HFFc6 (cell line): ENCODE measurements around the gene CLNK. TPM values are rescaled to one million over a fixed set of nuclear protein-coding genes. Genes with fewer than 3 reads are reported as not detected.

ENCODE experiments used
- DNase-seq: peaks from one replicate; pipeline ENCODE4 v3.0.0-alpha.2; 2018
- H3K27ac Mint-ChIP-seq: 2 replicates; pipeline ENCODE4 v1.8.0; 2020; ENCODE audit warnings: mild to moderate bottlenecking, mixed read lengths
- H3K27me3 Mint-ChIP-seq: 2 replicates; pipeline ENCODE4 v1.8.0; 2021; ENCODE audit warnings: mild to moderate bottlenecking, moderate library complexity, mixed read lengths; ENCODE audit not compliant: insufficient read depth
- H3K36me3 Mint-ChIP-seq: 2 replicates; pipeline ENCODE4 v1.8.0; 2021; ENCODE audit warnings: low read depth, mixed read lengths
- H3K4me1 Mint-ChIP-seq: 2 replicates; pipeline ENCODE4 v1.8.0; 2020; ENCODE audit warnings: low read depth, mixed read lengths
- H3K4me3 Mint-ChIP-seq: 2 replicates; pipeline ENCODE4 v1.8.0; 2020; ENCODE audit warnings: mild to moderate bottlenecking, moderate library complexity, mixed read lengths
- H3K9me3 Mint-ChIP-seq: 2 replicates; pipeline ENCODE4 v1.8.0; 2020; ENCODE audit warnings: mild to moderate bottlenecking, mixed read lengths
- total RNA-seq, 6 experiments: library from RNA; stranded (reverse); fragmentation: NEBNext Ultra II Directional; extraction: Animal tissue kit (Norgen Biotek cat#: 25700); gene quantifications; 2 replicates in 1 of 6; 3 replicates in 5 of 6; pipeline ENCODE4 v1.2.3, GENCODE V29; 2021
- TF ChIP-seq, protein P1 (sequence below): fragments of 200-600 bp; sonication (generic); IDR thresholded peaks from 2 replicates; pipeline ENCODE4 v1.5.0; 2021; ENCODE audit warnings: antibody characterized with exemption, mild to moderate bottlenecking

The CLNK gene
- total RNA-seq, 6 experiments from 2014 or later: not detected

DNA sequence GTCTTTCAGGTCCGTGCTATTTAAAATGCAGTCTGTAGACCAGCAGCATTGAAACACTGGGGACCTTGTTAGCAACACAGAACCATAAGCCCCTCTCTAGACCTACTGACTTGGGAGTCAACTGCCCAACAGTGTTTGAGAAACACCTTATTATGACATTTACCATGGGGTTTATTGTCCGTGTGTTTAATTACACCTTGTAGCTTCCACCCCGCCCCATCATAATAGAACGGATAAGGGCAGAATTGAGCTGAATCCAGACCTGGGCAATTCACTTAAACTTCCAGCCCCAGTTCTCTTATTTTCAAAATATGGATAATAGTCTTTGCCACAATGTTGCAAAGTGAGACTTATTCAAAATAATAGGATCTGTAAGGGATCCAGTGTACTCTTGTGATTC, 30.6 kb upstream of the CLNK start:
- Mint-ChIP-seq H3K4me3 (no peak overlapping the region), H3K27me3 (peaks cover 1% of the 10 kb centered on the region; the same call in 1 of the 2 replicates), H3K4me1 (peaks cover 4% of the 10 kb centered on the region; the same call in 1 of the 2 replicates), H3K9me3 (peaks cover 4% of the 10 kb centered on the region; the same call in 1 of the 2 replicates), H3K36me3 (no peaks in the 10 kb centered on the region), H3K27ac (no peak overlapping the region)
- TF ChIP-seq, protein P1, sequence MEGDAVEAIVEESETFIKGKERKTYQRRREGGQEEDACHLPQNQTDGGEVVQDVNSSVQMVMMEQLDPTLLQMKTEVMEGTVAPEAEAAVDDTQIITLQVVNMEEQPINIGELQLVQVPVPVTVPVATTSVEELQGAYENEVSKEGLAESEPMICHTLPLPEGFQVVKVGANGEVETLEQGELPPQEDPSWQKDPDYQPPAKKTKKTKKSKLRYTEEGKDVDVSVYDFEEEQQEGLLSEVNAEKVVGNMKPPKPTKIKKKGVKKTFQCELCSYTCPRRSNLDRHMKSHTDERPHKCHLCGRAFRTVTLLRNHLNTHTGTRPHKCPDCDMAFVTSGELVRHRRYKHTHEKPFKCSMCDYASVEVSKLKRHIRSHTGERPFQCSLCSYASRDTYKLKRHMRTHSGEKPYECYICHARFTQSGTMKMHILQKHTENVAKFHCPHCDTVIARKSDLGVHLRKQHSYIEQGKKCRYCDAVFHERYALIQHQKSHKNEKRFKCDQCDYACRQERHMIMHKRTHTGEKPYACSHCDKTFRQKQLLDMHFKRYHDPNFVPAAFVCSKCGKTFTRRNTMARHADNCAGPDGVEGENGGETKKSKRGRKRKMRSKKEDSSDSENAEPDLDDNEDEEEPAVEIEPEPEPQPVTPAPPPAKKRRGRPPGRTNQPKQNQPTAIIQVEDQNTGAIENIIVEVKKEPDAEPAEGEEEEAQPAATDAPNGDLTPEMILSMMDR: no peak
- DNase-seq: no peak

DNA sequence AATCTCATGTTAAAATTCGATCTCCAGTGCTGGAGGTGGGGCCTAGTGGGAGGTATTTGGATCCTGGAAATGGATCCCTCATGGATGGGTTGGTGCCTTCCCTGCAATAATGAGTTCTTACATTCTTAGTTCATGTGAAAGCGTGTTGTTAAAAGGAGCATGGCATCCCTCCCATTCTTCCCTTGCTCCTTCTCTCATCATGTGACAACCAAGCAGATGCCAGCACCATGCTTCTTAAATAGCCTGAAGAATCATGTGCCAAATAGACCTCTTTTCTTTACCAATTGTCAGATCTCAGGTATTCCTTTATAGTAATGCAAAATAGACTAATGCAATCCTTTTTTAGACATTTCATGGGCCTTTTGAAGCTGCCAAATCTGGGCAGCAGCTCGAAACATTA, 29.0 kb upstream of the CLNK start:
- DNase-seq: no peak
- Mint-ChIP-seq H3K9me3 (peaks cover 4% of the 10 kb centered on the region; the same call in 1 of the 2 replicates), H3K36me3 (no peaks in the 10 kb centered on the region), H3K4me1 (peaks cover 4% of the 10 kb centered on the region; the same call in 1 of the 2 replicates), H3K27me3 (no peaks in the 10 kb centered on the region), H3K4me3 (no peak overlapping the region), H3K27ac (no peak overlapping the region)
- TF ChIP-seq, protein P1: no peak

DNA sequence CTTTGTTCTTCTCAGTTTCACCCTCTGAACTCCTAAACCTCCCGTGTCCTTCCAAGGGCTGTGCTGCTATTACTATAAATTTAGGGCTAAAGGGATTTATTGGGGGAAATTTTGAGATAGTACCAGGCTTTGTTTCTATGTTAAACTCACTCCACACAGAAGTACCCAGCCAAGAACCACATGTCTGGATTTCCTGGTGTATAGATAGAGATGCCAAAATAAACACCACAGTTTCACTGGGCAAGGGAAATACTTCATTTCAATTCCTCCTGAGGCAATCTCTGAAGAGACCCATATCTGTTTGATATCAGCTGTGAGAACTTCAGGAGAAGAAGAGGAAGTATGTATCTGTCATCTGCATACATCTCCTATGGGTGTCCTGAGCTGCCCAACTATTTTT, 21.7 kb upstream of the CLNK start:
- DNase-seq: no peak

DNA sequence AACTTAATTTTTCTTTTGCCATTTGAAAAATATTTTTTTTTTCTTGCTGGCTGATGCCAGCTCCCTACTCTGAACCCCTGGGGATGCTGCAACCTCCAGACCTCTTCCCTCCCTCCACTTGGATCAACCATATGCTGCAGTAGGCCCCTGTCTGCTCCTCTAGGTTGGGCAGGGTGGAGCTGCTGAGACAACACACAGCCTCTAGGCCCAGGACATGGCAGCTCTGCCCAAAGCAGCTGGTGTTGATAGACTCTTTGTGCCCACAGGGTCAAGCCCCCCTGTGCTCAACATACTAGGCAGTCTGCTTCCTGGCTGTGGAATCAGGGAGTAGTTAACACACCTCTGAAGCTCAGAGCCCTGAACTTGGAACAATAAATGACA, 19.9 kb upstream of the CLNK start:
- Mint-ChIP-seq H3K27me3 (no peaks in the 10 kb centered on the region; the same call in 1 of the 2 replicates), H3K9me3 (no peaks in the 10 kb centered on the region), H3K36me3 (no peaks in the 10 kb centered on the region), H3K4me3 (no peak overlapping the region), H3K27ac (no peak overlapping the region), H3K4me1 (no peaks in the 10 kb centered on the region)
- TF ChIP-seq, protein P1: no peak
- no peak for DNase-seq

More for the DNA sequence above, 21.7 kb upstream of the CLNK start:
- TF ChIP-seq, protein P1: no peak
- Mint-ChIP-seq H3K4me3 (no peak overlapping the region), H3K36me3 (no peaks in the 10 kb centered on the region), H3K9me3 (no peaks in the 10 kb centered on the region), H3K4me1 (no peaks in the 10 kb centered on the region), H3K27ac (no peak overlapping the region), H3K27me3 (no peaks in the 10 kb centered on the region; the same call in 1 of the 2 replicates)

DNA sequence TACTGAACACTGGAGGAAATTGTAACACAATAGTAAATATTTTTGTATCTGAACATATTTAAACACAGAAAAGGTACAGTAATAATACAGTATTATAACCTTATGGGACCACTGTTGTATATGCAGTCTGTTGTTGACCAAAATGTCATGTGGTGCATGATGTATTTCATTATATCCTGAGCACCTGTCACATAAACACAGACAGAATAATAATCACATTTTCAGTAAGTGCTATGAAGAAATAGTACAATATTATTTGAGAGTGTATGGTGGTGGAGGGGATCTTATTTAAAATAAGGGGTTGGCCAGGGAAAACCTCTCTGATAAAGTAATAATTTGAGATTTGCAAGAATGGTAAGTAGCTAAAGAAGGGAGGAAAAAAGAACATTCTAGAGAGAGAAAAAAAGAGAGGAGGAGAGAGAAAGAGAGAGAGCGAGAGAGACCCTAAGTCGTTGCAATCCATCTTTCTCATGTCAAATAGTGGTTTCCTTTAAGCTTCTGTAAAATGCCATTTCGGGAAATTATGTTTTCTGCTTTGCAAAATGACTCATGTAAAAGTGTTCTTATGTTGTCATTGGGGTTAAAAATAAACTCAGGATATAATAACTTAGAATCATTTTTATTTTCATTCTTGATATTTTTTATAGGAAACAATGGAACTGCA, 19.3 kb upstream of the CLNK start:
- Mint-ChIP-seq H3K9me3 (no peaks in the 10 kb centered on the region), H3K36me3 (no peaks in the 10 kb centered on the region), H3K4me3 (no peak overlapping the region), H3K4me1 (no peaks in the 10 kb centered on the region), H3K27me3 (no peaks in the 10 kb centered on the region; the same call in 1 of the 2 replicates), H3K27ac (no peak overlapping the region)
- TF ChIP-seq, protein P1: no peak
- DNase-seq: no peak
